Mammary epithelial cell (primary cell): ENCODE data around the gene CLDN4.

Experiments used
- EZH2 ChIP-seq: IDR thresholded peaks from 2 replicates; pipeline ENCODE4 v1.6.1; 2012; ENCODE audit warnings: low read length, inconsistent platforms, borderline replicate concordance
- TF ChIP-seq, protein P1 (sequence below), 2 donors: IDR thresholded peaks in 1 of 2; conservative IDR thresholded peaks in 1 of 2; 2 replicates each; pipeline ENCODE4 v1.5.1; 2011 to 2012; ENCODE audit warnings: inconsistent platforms in 2 of 2, low read length in 2 of 2, mild to moderate bottlenecking in 2 of 2, control low read depth in 1 of 2, low read depth in 1 of 2; ENCODE audit not compliant: insufficient read depth in 1 of 2; ENCODE audit errors: extremely low read depth in 1 of 2

DNA sequence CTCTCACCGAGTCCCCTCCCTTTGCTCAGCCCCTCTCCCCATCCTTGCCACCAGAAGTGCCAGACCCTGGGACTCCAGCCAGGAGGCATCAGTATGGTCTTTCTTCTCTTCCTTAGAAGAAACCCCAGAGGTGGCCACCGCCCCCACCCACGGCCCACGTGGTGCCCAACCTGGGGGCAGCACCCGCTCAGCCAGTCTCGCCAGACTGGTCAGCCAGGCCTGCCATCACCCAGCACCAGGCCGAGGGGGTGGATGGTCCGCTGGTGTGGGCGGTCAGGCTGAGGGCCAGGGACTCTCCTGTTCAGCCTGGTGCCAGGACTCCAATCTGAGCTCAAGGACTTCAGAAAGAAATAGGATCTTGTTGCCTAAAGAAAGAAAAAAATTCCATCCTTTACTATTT lies 5.8 kb upstream of the CLDN4 start:
- TF ChIP-seq EZH2 = no peak
- TF ChIP-seq, protein P1, sequence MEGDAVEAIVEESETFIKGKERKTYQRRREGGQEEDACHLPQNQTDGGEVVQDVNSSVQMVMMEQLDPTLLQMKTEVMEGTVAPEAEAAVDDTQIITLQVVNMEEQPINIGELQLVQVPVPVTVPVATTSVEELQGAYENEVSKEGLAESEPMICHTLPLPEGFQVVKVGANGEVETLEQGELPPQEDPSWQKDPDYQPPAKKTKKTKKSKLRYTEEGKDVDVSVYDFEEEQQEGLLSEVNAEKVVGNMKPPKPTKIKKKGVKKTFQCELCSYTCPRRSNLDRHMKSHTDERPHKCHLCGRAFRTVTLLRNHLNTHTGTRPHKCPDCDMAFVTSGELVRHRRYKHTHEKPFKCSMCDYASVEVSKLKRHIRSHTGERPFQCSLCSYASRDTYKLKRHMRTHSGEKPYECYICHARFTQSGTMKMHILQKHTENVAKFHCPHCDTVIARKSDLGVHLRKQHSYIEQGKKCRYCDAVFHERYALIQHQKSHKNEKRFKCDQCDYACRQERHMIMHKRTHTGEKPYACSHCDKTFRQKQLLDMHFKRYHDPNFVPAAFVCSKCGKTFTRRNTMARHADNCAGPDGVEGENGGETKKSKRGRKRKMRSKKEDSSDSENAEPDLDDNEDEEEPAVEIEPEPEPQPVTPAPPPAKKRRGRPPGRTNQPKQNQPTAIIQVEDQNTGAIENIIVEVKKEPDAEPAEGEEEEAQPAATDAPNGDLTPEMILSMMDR (conservative IDR thresholded peaks at IDR 0.05 in 1 of 2, IDR thresholded peaks at IDR 0.05 in 1 of 2; ENCODE audit: extremely low read depth in 1 of 2, insufficient read depth in 1 of 2, low read depth in 1 of 2, low read length in 2 of 2) = no peak
